Fibroblast of the aortic adventitia (primary cell): ENCODE data around the gene PRDM2. TPM values are rescaled to one million over a fixed set of nuclear protein-coding genes. Genes with fewer than 3 reads are reported as not detected.

Source experiments
- DNase-seq: peaks from one replicate; pipeline ENCODE4 v3.0.0-alpha.2; 2010; ENCODE audit warnings: low read depth
- H3K4me3 ChIP-seq: 2 replicates; pipeline ENCODE4 v1.5.1; 2011; ENCODE audit warnings: low read depth, mild to moderate bottlenecking, control low read depth, low read length, moderate library complexity
- CTCF ChIP-seq: IDR thresholded peaks from 2 replicates; pipeline ENCODE4 v1.5.1; 2011; ENCODE audit warnings: mild to moderate bottlenecking, low read length, control low read depth, inconsistent platforms; ENCODE audit not compliant: insufficient read depth
- total RNA-seq: library from RNA; depleted of rRNA; stranded (reverse); fragments of >200 nt; gene quantifications from 2 replicates; pipeline ENCODE4 v1.2.3, GENCODE V29; 2012; ENCODE audit warnings: low replicate concordance

The PRDM2 gene
- total RNA-seq, 1 donor = 16.0 TPM

- TF ChIP-seq CTCF = no peak
- peak overlapping the region; percentile 73 for H3K4me3 ChIP-seq
- DNase-seq = no peak
These were observed 478 bp upstream of the PRDM2 start for GRCh38 chr1:13699510-13699909.

- peak overlapping the region; percentile 73 for H3K4me3 ChIP-seq
- peak; percentile 51 for DNase-seq
- TF ChIP-seq CTCF = no peak
These were observed 708 bp downstream of the PRDM2 start for GRCh38 chr1:13700521-13701270.

- no peak for DNase-seq
- H3K4me3 ChIP-seq = no peak overlapping the region
- no peak for TF ChIP-seq CTCF
These were observed 1.3 kb downstream of the PRDM2 start for GRCh38 chr1:13701271-13701640.

- H3K4me3 ChIP-seq = no peak overlapping the region
- TF ChIP-seq CTCF = no peak
- DNase-seq = no peak
These were observed 2.6 kb downstream of the PRDM2 start for GRCh38 chr1:13702425-13703127.

- no peak for TF ChIP-seq CTCF
- DNase-seq = no peak
- no peak overlapping the region for H3K4me3 ChIP-seq
These were observed 3.1 kb downstream of the PRDM2 start for GRCh38 chr1:13703128-13703513.

GRCh38 chr1:13703558-13704490 lies 3.8 kb downstream of the PRDM2 start:
- DNase-seq = no peak
- no peak for TF ChIP-seq CTCF
- H3K4me3 ChIP-seq = no peak overlapping the region
